ENCODE results near the gene ADAM19. TPM values are rescaled to one million over a fixed set of nuclear protein-coding genes. Genes with fewer than 3 reads are reported as not detected.

ADAM19 gene
- total RNA-seq, 2 donors from 2014 or later = 2.9 to 12.8 TPM

- no peak overlapping the region for H3K9ac ChIP-seq (ENCODE audit: low read depth in 2 of 2, low read length in 2 of 2)
- H3K27me3 ChIP-seq = no peaks in the 10 kb centered on the region
- no peak overlapping the region for H3K27ac ChIP-seq
- no peak overlapping the region for H3K4me3 ChIP-seq
- no peak for TF ChIP-seq CTCF (IDR thresholded peaks at IDR 0.05)
- DNase-seq = no peak
- H3K4me1 ChIP-seq = no peaks in the 10 kb centered on the region
- H3K36me3 ChIP-seq = no peaks in the 10 kb centered on the region
- intact Hi-C loops (cut with DNase I) = no loop called here
- no peaks in the 10 kb centered on the region for H3K9me3 ChIP-seq
Observed at GRCh38 chr5:157454273-157454672, 121.3 kb downstream of the ADAM19 start.

- Histone ChIP-seq H3K4me3 (no peak overlapping the region), H3K27me3 (no peaks in the 10 kb centered on the region), H3K9me3 (no peaks in the 10 kb centered on the region), H3K4me1 (no peaks in the 10 kb centered on the region), H3K36me3 (no peaks in the 10 kb centered on the region), H3K27ac (no peak overlapping the region), H3K9ac (ENCODE audit: low read depth in 2 of 2, low read length in 2 of 2) (no peak overlapping the region)
- intact Hi-C loops (cut with DNase I) = no loop called here
- TF ChIP-seq CTCF (IDR thresholded peaks at IDR 0.05) = no peak
- DNase-seq = no peak
Observed at GRCh38 chr5:157451806-157452205, 123.8 kb downstream of the ADAM19 start.

- H3K9me3 ChIP-seq = no peaks in the 10 kb centered on the region
- intact Hi-C loops (cut with DNase I) = no loop called here
- TF ChIP-seq CTCF (IDR thresholded peaks at IDR 0.05) = no peak
- no peaks in the 10 kb centered on the region for H3K36me3 ChIP-seq
- H3K4me1 ChIP-seq = no peaks in the 10 kb centered on the region
- no peak for DNase-seq
- no peak overlapping the region for H3K9ac ChIP-seq (ENCODE audit: low read depth in 2 of 2, low read length in 2 of 2)
- no peaks in the 10 kb centered on the region for H3K27me3 ChIP-seq
- H3K4me3 ChIP-seq = no peak overlapping the region
- no peak overlapping the region for H3K27ac ChIP-seq
Observed at GRCh38 chr5:157450024-157450423, 125.6 kb downstream of the ADAM19 start.

GRCh38 chr5:157449011-157449723 is 126.4 kb downstream of the ADAM19 start:
- H3K4me3 ChIP-seq = no peak overlapping the region
- H3K4me1 ChIP-seq = no peaks in the 10 kb centered on the region
- TF ChIP-seq CTCF (IDR thresholded peaks at IDR 0.05) = no peak
- no peaks in the 10 kb centered on the region for H3K9me3 ChIP-seq
- H3K27me3 ChIP-seq = no peaks in the 10 kb centered on the region
- H3K9ac ChIP-seq (ENCODE audit: low read depth in 2 of 2, low read length in 2 of 2) = no peak overlapping the region
- DNase-seq = peak; percentile 35
- no peak overlapping the region for H3K27ac ChIP-seq
- H3K36me3 ChIP-seq = no peaks in the 10 kb centered on the region
- intact Hi-C loops (cut with DNase I) = no loop called here

DNA sequence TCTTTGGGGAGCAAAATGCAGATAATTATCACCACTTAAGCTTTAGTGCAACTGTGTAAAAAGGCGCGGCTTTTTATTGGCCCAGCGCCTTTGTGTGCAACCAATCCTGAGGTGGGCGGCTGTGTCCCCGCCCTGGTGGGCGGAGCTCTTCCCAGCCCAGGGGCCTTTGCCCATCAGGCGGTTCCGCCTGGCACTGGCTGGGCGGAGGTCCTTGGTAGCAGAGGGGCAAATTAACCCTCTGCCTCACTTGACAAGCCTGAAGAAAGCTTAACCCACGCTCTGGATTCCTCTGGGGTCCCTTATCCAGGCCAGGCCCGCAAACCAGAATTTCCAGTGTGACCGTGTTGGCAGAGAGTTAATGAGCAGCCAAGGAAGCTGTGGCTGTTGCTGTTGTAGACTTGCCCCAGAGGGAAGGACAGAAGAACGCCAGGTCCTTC is 128.4 kb downstream of the ADAM19 start:
- peak; percentile 74 for DNase-seq
- no peak for TF ChIP-seq CTCF (IDR thresholded peaks at IDR 0.05)
- Histone ChIP-seq H3K27ac (no peak overlapping the region), H3K9ac (ENCODE audit: low read depth in 2 of 2, low read length in 2 of 2) (peak overlapping the region; percentile 1 to 55), H3K4me1 (no peaks in the 10 kb centered on the region), H3K9me3 (no peaks in the 10 kb centered on the region), H3K36me3 (no peaks in the 10 kb centered on the region), H3K27me3 (no peaks in the 10 kb centered on the region), H3K4me3 (no peak overlapping the region)
- intact Hi-C loops (cut with DNase I) = no loop called here

Data from colonic mucosa (tissue), 4 donors.